ENCODE data around the gene AIG1. TPM values are rescaled to one million over a fixed set of nuclear protein-coding genes. Genes with fewer than 3 reads are reported as not detected.

The AIG1 gene
- total and polyA plus RNA-seq, 2 of the 13 experiments (the other 11 are each of a cell fraction or from before 2014, with no cell fraction given): 115 to 197 TPM

DNA sequence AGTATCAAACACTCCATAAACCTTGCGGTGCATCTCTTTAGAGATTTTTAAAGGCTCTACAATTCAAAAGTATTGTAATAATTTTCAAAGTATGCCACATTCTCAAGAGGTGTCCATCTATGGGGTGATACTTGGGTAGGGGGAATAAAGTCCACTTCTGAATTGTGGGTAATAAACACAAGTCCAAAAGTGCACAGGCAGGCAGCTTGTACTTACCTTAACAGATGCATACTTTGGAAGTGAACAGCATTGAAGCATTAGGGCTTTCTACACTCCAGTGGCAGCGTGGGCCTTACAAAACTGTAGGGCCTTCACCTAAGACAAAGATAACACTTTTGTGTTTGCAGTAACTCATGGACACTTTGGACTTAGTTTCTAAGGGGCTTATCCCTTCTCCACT lies 58.6 kb downstream of the AIG1 start (continued):
- TF ChIP-seq ISL2 (CRISPR knock-in tag; IDR thresholded peaks at IDR 0.05) (0 out of 2 replicates have a peak, but pooled peaks have one; percentile 21), HNF4G (IDR thresholded peaks at IDR 0.05; ENCODE audit: borderline replicate concordance, low read depth, low read length) (peak; percentile 61; the same call in 1 of the 2 replicates), HNF4G (CRISPR knock-in tag; IDR thresholded peaks at IDR 0.05; ENCODE audit: borderline replicate concordance, low read depth) (no peak), FOSL2 (CRISPR knock-in tag; IDR thresholded peaks at IDR 0.05) (no peak), ZNF7 (CRISPR knock-in tag; IDR thresholded peaks at IDR 0.05) (peak; percentile 76), ZNF121 (CRISPR knock-in tag; IDR thresholded peaks at IDR 0.05) (no peak), POLR2AphosphoS2 (IDR thresholded peaks at IDR 0.05; ENCODE audit: low read depth, low read length) (no peak), TEAD3 (CRISPR knock-in tag; optimal IDR thresholded peaks at IDR 0.05; ENCODE audit: borderline replicate concordance) (peak; percentile 24), RFXANK (CRISPR knock-in tag; IDR thresholded peaks at IDR 0.05) (no peak)

DNA sequence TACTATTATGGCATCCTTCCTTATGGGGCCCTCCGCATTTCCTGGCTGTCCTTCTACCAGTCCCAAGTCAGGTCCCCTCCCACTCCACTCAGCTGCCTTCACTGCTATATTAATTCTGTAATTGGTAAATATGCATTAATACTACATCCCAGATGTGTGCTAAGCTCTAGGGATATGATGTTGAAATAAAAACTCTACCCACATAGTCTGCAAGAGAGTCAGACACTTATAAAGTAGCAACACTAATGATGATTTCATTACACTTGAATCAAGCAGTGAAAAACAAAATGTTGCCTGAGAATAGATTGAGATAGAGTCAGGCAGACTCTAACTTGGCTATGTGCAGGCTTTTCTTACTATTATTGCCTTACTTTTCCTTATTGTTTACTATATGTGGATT lies 62.4 kb downstream of the AIG1 start:
- H3K27ac ChIP-seq (ENCODE audit: extremely low read length, insufficient read depth, low read length): no peak overlapping the region
- H4K20me1 ChIP-seq (ENCODE audit: insufficient read depth, low read length): no peaks in the 10 kb centered on the region
- H3K27me3 ChIP-seq (ENCODE audit: control insufficient read depth in 1 of 2, insufficient read depth in 2 of 2, low read length in 2 of 2): no peaks in the 10 kb centered on the region
- H3K79me2 ChIP-seq (ENCODE audit: insufficient read depth, low read length): no peaks in the 10 kb centered on the region
- TF ChIP-seq FOXM1 (CRISPR knock-in tag; IDR thresholded peaks at IDR 0.05): no peak
- TF ChIP-seq ZNF720 (CRISPR knock-in tag; IDR thresholded peaks at IDR 0.05): no peak
- TF ChIP-seq ZNF547 (CRISPR knock-in tag; IDR thresholded peaks at IDR 0.05): no peak
- TF ChIP-seq CREB1 (IDR thresholded peaks at IDR 0.05): no peak
- 0 out of 2 replicates have a peak, but pooled peaks have one; percentile 26 for TF ChIP-seq CREB1 (CRISPR knock-in tag; IDR thresholded peaks at IDR 0.05)
- in situ Hi-C loops (cut with HindIII; ENCODE audit: extremely low pct_ligation_motif_present, low pct_unique_long_range_greater_than_20kb): no loop called here
- BruUV-seq (replicated peaks): no TSS peak
- intact Hi-C loops (cut with micrococcal nuclease; ENCODE audit: unreplicated experiment): no loop called here
- peaks cover 0 to 5% of the 10 kb centered on the region in 2 experiments; a peak in 3 of 5 replicates for H3K36me3 ChIP-seq (replicated peaks in 1 of 2; ENCODE audit: control insufficient read depth in 1 of 2, insufficient read depth in 2 of 2, low read length in 2 of 2)
- 100% methylated on average over 1 of the region's 1 CpG for WGBS (ENCODE audit: low lambda C conversion rate)
- DNase-seq (ENCODE audit: low spot score) (no peak), ATAC-seq (no peak), FAIRE-seq (no peak)
- peaks cover 13% of the 10 kb centered on the region; the same call in 1 of the 2 replicates for H3K9me3 ChIP-seq (ENCODE audit: low read length)
- H3K9ac ChIP-seq (ENCODE audit: insufficient read depth, low read depth, low read length): no peak overlapping the region
- POLR2A ChIA-PET: no interaction called here
- H2AFZ ChIP-seq (ENCODE audit: low read length): no peak overlapping the region
- H3K4me1 ChIP-seq (ENCODE audit: insufficient read depth, low read length): peaks cover 19% of the 10 kb centered on the region
- CTCF ChIA-PET (ENCODE audit: low intra/inter-chr PET ratio, low total read pairs): no interaction called here
- H3K4me2 ChIP-seq (ENCODE audit: low read depth, low read length): no peak overlapping the region
- no peak overlapping the region for H3K4me3 ChIP-seq (replicated peaks in 1 of 3; ENCODE audit: insufficient read depth in 1 of 3, low read depth in 2 of 3, low read length in 3 of 3)

All from HepG2 (cell line).